Measurements from ENCODE around the gene CCDC102A. TPM values are rescaled to one million over a fixed set of nuclear protein-coding genes. Genes with fewer than 3 reads are reported as not detected.

The CCDC102A gene
- total and polyA plus RNA-seq, 9 of the 15 experiments (the other 6 are each of a cell fraction or from before 2014, with no cell fraction given) = 0.03 to 4.9 (median 1.4) TPM

GRCh38 chr16:57462209-57462977 is 74.0 kb downstream of the CCDC102A start, which contains the start of gene POLR2C (continued):
- peak in 1 of 2 experiments; percentile 80; a peak in 1 of 4 replicates for TF ChIP-seq SIN3A (IDR thresholded peaks at IDR 0.05; ENCODE audit: borderline replicate concordance in 2 of 2, control insufficient read depth in 1 of 2, low read depth in 2 of 2, low read length in 2 of 2)
- no peak for TF ChIP-seq CREB5 (CRISPR knock-in tag; IDR thresholded peaks at IDR 0.05)
- TF ChIP-seq BHLHE40 (IDR thresholded peaks at IDR 0.05; ENCODE audit: low read length) = peak; percentile 26; the same call in 1 of the 2 replicates
- TF ChIP-seq U2AF1 (optimal IDR thresholded peaks at IDR 0.05; ENCODE audit: low read depth, low read length) = peak; percentile 29
- no peak for TF ChIP-seq ZBTB43 (CRISPR knock-in tag; IDR thresholded peaks at IDR 0.05)
- TF ChIP-seq NCOR1 (IDR thresholded peaks at IDR 0.05) = peak; percentile 47; the same call in 1 of the 2 replicates
- TF ChIP-seq MEIS2 (IDR thresholded peaks at IDR 0.05; ENCODE audit: partially characterized antibody) = no peak
- TF ChIP-seq PYGO2 (tag; IDR thresholded peaks at IDR 0.05) = no peak
- TF ChIP-seq SMAD3 (CRISPR knock-in tag; conservative IDR thresholded peaks at IDR 0.05) = peak; percentile 45; the same call in 1 of the 2 replicates
- TF ChIP-seq EZH2 (IDR thresholded peaks at IDR 0.05; ENCODE audit: borderline replicate concordance, low read depth, low read length) = no peak
- TF ChIP-seq, protein P1, sequence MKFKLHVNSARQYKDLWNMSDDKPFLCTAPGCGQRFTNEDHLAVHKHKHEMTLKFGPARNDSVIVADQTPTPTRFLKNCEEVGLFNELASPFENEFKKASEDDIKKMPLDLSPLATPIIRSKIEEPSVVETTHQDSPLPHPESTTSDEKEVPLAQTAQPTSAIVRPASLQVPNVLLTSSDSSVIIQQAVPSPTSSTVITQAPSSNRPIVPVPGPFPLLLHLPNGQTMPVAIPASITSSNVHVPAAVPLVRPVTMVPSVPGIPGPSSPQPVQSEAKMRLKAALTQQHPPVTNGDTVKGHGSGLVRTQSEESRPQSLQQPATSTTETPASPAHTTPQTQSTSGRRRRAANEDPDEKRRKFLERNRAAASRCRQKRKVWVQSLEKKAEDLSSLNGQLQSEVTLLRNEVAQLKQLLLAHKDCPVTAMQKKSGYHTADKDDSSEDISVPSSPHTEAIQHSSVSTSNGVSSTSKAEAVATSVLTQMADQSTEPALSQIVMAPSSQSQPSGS (CRISPR knock-in tag; IDR thresholded peaks at IDR 0.05) = no peak
- TF ChIP-seq ARNT (IDR thresholded peaks at IDR 0.05) = no peak
- no peak for TF ChIP-seq RBM17 (IDR thresholded peaks at IDR 0.05; ENCODE audit: borderline replicate concordance, low read depth, low read length)
- TF ChIP-seq ZNF224 (CRISPR knock-in tag; IDR thresholded peaks at IDR 0.05) = no peak
- TF ChIP-seq ZFP36 (IDR thresholded peaks at IDR 0.05; ENCODE audit: low read depth, low read length, partially characterized antibody) = no peak
- peak; percentile 72 for TF ChIP-seq ZBTB33 (CRISPR knock-in tag; IDR thresholded peaks at IDR 0.05)
- no peak for TF ChIP-seq NR2F6 (CRISPR knock-in tag; IDR thresholded peaks at IDR 0.05)
- TF ChIP-seq ZSCAN29 (IDR thresholded peaks at IDR 0.05) = no peak
- TF ChIP-seq POLR2B (IDR thresholded peaks at IDR 0.05; ENCODE audit: low read depth, partially characterized antibody) = peak; percentile 97
- peak; percentile 98 for TF ChIP-seq GABPA (tag; conservative IDR thresholded peaks at IDR 0.05; ENCODE audit: low read depth)
- peak; percentile 22; the same call in 1 of the 2 replicates for TF ChIP-seq MAFK (IDR thresholded peaks at IDR 0.05; ENCODE audit: low read length)
- no peak for TF ChIP-seq ZNF316 (IDR thresholded peaks at IDR 0.05)
- TF ChIP-seq BRF1 (IDR thresholded peaks at IDR 0.05; ENCODE audit: borderline replicate concordance, extremely low read depth, insufficient read length) = no peak

All from K562 (cell line).